ENCODE measurements around the gene NPIPB8.
"Not testable (repeated sequence)": the region's sequence is repeated elsewhere in the genome, so short reads cannot be mapped to it uniquely, and the experiment has no call there.

Gene NPIPB8

DNA sequence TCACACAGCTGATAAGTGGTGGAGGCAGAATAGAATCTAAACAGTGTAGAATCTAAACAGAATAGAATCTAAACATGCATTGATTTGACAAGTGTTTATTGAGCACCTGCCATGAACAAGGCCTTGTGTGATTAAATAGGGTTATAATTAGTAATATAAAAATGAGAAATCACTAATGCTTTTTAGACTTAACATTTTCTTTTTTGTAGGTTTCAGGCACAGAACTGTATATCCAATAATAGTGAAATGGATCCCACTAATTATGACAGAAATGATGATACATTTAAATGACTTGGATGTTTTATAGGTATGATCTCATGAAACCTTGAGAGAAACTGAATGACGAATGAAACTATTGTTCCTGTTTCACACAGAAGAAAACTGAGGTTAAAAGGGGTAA, at the start of gene NPIPB8:
Gene NPIPB8 (plus strand): TSS at position 301 of the 400 bp plus-strand sequence. CDS start 296 bp downstream, outside the sequence.
- DNase-seq: not testable (repeated sequence)

DNA sequence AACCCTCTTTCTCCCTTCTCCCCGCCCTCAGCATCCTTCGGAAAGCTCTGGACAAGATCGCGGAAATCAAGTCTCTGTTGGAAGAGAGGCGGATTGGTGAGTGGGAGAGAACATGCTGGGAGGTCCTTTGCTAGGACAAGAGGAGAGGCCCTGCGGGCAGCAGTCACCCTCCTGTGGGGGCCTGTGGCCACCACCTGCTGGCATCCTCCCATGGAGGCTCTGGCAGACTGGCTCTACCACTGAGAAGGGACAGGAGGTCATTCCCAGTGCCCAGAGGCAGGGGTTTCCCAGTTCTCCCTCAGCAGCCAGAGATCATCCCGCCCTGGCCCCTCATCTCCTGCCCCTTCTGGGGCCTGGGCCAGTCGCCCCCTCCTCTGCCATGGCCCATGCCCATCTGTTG, 48.8 kb upstream of the NPIPB8 start:
- DNase-seq: no peak

DNA sequence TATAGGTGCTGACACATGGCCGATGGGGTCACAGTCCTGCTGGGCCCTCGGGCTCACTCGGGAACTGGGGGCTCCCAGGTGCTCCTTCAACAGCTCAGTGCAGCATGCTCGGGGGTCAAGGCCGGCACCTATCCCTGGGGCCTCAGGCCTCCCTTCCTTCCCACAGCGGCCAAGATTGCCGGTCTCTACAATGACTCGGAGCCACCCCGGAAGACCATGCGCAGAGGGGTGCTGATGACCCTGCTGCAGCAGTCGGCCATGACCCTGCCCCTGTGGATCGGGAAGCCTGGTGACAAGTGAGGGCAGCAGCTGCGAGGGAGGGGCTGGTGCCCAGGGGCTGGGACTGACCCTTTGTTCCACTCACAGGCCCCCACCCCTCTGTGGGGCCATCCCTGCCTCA, 47.9 kb upstream of the NPIPB8 start:
- no peak for DNase-seq

- no peak for DNase-seq
These were observed 47.2 kb upstream of the NPIPB8 start for GRCh38 chr16:28590384-28591340.

DNA sequence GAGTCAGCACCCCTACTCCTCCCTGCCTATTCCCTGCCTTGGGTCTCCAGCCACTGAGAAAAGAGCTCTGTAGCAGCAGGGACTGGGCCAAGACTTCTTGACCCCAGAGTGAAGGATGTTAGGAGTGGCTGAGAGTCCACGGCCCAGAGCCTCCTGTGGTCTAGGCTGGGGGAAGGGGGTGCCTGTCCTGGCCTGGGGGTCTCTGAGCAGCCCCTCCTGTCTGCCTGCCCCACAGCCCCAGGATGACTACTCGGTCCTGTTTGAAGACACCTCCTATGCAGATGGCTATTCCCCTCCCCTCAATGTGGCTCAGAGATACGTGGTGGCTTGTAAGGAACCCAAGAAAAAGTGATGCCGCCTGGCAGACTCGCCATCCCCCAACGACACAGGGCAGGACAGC, 46.5 kb upstream of the NPIPB8 start:
- DNase-seq: no peak

DNA sequence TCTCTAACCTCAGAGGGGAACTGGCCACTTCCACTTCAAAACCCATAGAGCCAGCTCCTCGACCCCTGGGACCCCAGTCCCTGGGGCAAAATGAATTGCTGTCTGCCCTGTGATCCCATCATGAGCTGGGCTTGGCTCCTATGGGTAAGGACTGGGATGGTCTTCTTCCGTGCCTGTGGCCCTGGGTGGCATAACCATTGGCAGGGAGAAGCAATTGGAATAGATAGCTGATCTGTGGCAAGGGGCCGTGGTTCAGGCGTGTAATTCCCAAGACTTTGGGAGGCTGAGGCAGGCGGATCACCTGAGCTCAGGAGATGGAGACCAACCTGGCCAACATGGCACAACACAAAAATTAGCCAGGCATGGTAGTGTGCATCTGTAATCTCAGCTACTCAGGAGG, 45.4 kb upstream of the NPIPB8 start:
- no peak for DNase-seq

DNA sequence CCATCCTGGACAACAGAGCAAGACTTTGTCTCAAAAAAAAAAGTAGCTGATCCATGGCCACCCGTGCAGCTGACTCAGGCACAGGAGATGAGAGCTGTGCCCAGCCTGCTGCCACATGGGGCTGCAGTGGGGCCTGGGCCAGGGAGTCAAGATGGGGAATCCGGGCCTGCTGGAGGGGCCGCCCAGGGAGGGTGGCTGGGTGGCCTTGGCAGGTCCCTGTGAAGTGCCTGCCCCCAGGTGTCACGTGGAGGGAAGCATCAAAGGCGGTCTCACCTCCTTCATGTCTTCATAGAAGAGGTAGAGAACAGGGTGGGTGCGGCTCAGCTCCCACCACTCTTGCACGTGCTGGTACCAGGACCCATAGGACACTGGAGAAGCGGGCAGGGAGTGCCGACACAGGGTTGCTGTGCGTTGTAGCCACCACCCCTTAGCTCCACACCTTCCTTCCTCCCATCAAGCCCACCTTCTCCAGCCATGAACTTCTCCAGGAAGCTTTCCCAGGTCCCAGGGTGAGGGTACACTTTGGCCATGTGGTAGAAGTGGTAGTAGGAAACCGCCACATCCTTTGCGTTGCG, 44.8 kb upstream of the NPIPB8 start:
- DNase-seq: no peak

GRCh38 chr16:28595451-28595850, 42.4 kb upstream of the NPIPB8 start:
- DNase-seq: not testable (repeated sequence)

- DNase-seq: no peak
These were observed 41.7 kb upstream of the NPIPB8 start for GRCh38 chr16:28596115-28596630.

- DNase-seq: no peak
These were observed 40.8 kb upstream of the NPIPB8 start, which contains the start of gene SULT1A2 for GRCh38 chr16:28596840-28597691. Gene SULT1A2 (minus strand): TSS chr16:28597050. CDS start chr16:28595930, 1,120 bp downstream.

DNA sequence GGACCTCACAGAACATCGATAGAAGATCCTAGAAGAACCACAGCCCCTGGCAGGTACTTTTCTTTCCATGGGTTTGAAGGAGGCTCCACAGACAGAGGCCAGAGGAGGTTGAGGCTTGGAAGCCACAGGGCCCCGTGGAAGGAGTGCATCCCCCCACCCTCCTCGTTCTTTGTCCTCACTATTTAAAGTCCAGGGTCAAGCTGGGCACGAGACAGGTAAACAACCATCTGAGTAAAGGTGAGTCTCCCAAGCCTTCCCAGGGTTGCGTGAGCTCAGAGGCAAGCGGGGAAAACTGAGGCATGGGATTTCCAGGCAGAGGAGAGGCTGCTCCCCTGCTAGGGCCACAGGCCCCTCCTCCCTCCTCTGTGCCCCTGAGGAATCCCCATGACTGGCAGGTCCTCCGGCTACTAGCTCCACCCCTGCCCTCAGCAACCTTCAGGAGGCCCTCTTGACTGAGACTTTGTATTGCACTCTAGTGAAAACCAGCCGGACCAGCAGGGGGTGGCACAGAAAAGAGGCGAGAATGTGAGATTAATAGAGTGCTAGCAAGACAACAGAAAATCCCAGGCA, 40.1 kb upstream of the NPIPB8 start:
- DNase-seq: no peak

- not testable (repeated sequence) for DNase-seq
These were observed 38.2 kb upstream of the NPIPB8 start for GRCh38 chr16:28599377-28600285.

- not testable (repeated sequence) for DNase-seq
These were observed 36.9 kb upstream of the NPIPB8 start for GRCh38 chr16:28600965-28601364.

DNA sequence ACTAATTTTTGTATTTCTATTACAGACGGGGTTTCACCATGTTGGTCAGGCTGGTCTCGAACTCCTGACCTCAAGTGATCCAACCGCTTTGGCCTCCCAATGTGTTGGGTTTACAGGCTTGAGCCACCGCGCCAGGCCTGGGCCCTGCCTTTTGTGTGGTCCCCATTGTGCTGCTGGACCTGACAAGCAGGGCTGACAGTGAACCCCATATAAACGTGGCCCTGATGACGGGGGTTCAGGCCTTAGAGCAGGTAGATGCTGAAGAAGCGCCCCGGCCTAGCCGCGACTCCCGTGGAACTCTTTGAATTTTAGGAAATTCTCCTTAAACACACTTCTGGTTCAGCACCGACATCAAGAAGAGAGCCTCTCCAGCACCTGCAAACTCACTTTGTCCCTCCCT, 36.3 kb upstream of the NPIPB8 start:
- not testable (repeated sequence) for DNase-seq

GRCh38 chr16:28602062-28602461, 35.8 kb upstream of the NPIPB8 start:
- not testable (repeated sequence) for DNase-seq

GRCh38 chr16:28602529-28602928, 35.3 kb upstream of the NPIPB8 start:
- no peak for DNase-seq

DNA sequence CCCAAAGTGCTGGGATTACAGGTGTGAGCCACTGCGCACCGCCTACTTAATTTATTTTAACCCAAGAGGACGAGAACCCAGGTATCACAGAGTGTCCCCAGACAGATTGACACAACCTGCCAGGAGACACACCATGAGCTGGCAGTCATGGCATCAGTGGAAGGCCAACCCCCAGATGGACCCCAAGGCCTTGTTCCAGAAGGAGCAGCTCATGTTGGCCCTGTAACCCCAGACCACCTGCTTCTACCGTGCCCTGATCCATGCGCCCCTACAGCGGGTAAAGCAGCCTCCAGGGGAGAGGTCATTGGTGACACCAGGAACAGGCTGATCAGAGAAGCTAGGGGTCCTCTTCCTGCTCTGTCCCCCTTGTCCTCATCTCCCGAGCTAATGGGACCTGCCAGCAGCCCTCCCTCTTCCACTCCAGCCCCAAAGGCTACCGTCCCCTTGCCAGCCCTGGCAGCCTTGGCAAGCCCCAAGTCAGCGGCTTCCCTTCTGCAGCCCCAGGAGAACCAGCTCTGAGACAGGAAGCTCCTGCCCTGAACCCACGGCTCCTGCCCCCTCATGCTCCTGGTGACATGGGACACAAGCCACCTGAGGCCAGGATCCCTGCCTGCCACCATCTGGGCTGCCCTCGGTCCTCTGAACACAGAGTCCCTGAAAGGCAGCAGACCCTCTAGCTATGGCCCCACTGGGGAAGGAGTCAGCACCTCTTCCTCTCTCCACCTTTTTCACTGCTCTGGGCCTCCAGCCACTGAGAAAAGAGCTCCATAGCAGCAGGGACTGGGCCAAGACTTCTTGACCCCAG, 34.3 kb upstream of the NPIPB8 start:
- DNase-seq: no peak

- no peak for DNase-seq
These were observed 33.7 kb upstream of the NPIPB8 start for GRCh38 chr16:28604186-28604565.

GRCh38 chr16:28606291-28607115, 31.4 kb upstream of the NPIPB8 start:
- no peak for DNase-seq

Measured in CD4-positive, alpha-beta T cell treated with Interleukin-4 for 1 hour (primary cell).